GM18498 (cell line): ENCODE results near the gene KATNIP.

Experiments used
- ATAC-seq: cut with Tn5 transposase; IDR thresholded peaks from one replicate; pipeline ENCODE4 v1.9.1; 2021; ENCODE audit warnings: mild to moderate bottlenecking, moderate library complexity; ENCODE audit not compliant: unreplicated experiment

The KATNIP gene

DNA sequence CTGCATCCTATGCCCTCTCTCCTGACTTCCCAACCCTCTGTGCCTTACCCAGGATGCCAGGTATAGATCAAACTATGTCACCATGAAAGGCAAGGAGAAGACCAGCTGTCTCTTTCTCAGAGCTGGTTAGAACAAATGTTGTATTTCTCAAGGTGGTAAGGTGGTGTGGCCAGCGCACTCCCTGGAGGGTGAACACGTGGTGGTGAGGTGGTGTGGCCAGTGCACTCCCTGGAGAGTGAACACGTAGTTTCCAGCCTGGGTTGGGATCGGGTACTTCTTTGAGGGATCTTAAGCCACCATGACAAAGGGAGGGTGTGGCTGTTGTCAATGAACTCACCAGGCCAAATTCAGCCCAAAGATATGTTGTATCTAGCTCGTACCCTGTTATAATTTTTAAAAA is 26.8 kb downstream of the KATNIP start:
- no peak for ATAC-seq

DNA sequence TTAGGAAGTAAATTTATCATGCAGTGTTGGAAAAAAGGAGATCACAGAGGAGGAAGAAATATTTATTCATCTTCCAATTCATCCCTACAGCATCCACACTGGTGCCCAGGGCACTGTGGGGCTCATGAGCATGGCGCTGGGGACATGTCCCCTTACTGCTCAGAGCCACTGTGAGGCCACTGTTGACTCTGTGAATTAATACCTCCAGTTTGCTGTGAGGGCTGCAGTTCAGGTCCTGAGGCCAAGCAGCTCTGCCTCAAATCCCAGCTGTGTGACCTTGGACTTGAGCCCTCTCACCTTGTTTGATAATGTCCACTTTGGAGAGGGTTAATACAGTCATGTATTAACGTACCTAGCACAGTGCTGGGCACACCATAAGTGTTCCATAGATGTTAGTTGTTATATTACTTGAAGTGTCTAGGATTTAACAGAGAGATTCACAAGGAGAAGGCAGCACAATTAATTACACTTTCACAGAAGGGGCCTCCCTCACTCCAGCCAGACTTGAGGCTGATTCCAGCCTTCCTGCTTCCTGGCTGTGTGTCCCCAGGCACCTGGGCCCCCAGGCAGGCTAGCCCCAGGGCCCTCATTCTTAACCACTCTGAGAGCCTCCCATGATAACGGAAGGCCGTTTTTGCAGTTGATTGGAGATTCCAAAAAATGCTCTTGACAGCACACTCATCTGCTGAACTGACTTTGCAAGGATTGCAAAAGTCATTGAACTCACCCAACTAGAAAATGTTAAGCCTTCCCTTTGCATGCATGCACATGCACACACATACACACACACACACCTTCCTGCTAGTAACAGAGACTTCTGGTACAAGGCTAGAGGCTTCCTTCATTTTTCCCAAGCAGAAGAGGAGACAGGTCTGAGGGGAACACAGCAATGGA is 29.4 kb downstream of the KATNIP start:
- ATAC-seq, result no peak

DNA sequence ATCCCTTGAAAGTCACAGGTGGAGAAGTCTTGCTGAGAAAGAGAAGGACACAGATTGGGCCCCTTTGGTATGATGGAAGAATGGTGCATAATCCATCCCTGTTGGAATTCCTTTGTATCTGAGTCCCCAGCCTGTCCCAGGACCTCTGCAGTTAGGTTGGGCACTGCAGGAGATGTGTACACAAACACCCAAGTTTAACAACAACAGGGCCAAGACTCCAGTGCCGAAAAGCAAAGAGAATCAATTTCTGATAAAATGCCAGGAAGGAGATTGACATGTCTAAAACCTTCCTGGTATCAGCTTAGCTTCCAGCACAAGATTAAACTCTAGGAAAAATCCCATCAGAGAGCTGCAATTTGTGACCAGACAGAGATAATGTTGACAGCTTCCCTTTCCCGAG is 32.9 kb downstream of the KATNIP start:
- no peak for ATAC-seq

DNA sequence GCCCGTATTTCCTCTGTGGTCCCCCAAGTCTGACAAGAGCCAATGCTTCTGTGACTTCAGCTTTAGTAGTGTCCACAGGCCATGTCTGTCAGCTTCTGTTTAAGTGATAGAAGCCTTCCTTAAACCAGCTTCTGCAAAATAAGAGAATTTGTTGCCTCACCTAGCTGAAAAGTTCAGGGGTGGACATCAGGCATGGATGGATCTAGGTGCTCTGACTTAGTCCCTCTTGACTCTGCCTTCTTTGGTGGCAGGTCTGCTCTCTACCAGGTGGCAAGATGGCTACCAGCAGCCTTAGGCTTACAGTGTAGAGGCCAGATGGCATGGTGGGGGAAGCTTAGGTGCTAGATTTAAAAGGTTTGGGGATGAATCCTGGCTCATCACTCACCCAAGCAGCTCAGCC is 33.7 kb downstream of the KATNIP start:
- ATAC-seq, result no peak

DNA sequence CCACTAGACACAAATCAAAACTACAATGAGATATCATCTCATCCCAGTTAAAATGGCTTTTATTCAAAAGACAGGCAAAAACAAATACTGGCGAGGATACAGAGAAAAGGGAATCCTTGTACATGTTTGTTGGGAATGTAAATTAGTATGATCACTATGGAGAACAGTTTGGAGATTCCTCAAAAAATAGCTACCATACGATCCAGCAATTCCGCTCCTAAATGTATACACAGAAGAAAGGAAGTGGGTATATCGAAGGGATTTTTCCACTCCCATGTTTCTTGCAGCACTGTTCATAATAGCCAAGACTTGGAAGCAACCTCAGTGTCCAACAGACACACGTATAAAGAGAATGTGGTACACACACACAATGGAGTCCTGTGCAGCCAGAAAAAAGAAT is 35.3 kb downstream of the KATNIP start:
- no peak for ATAC-seq

DNA sequence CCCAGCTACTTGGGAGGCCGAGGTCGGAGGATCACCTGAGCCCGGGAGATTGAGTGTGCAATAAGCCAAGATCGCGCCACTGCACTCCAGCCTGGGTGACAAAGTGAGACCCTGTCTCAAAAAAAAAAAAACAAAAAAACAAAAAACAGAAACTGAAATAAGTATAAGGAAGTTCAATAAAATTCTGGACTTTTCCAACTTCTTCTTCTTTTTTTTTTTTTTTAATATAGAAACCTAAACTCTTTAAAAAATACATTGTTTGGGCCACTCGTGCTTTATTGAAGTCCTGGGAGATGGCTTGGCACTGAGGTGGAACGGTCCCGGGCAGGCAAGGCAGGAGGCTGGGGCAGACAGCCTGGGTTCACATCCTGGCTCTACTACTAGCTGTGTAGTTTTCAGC is 36.8 kb downstream of the KATNIP start:
- no peak for ATAC-seq

DNA sequence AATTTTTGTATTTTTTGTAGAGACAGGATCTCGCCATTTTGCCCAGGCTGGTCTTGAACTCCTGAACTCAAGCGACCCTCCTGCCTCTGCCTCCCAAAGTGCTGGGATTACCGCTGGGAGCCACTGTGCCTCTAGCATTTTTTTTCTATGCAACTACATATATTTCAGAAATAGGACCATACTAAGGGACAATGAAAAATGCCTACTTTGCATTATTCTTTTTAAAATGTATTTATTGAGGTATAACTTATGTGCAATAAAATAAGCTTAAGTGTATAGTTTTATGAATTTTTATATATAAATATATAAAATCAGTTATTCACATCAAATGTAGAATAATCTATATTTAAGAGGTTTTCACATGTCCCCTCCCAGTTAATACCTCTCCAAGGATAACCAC is 38.1 kb downstream of the KATNIP start:
- ATAC-seq, result no peak

DNA sequence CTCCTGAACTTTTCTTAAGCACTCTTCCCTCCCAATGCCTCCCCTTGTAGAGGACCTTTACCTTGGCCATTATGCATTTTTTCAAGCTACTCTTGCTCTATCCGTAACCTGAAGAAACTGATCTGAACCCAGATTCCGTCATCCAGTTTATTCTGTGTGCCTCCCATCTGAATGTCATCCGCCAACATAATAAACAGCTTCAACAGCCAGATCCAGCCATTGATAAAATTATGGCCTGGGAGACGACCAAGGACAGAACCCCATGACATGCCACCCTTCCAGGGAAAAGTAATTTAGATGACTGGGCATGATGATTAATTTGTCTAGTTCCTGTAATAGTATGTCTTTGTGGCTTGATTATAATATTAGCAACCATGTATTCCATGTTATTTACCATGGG is 41.9 kb downstream of the KATNIP start:
- ATAC-seq, result no peak

DNA sequence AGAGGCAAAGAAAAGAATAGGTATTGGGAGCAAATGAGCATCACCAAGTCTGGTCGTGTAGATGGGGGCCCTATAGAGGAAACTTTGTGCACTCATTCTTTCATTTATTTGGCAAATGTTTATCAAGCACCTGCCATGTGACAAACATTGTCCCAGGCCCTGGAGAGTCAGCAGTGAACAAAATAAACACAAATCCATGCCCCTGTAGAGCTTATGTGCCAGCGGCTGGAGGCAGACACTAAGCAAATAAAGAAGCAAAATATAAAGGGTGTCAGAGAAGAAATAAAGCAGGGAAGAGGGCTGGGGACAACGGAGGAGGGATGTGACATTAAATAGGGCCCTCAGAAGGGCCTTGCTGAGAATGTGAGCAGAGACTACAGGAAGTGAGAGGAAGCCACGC is 45.5 kb downstream of the KATNIP start:
- ATAC-seq, result no peak

DNA sequence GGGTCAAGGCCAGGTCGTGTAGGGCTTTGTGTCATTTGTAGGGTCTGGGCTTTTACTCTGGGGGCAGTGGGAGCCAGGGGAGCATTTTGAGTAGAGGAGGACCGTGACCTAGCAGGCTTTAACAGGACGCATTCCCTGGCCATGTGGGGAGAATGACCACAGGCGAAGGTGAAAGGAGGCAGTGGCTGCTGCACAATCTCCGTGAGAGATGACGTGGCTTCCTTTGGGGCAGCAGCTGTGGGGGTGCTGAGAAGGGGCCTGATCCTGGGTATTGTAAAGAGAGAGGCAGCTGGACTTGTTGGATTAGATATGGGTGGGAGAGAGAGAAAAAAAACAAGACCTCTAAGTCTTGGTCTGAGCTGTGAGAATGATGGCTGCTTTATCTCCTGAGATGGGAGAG is 46.0 kb downstream of the KATNIP start:
- ATAC-seq, result no peak

DNA sequence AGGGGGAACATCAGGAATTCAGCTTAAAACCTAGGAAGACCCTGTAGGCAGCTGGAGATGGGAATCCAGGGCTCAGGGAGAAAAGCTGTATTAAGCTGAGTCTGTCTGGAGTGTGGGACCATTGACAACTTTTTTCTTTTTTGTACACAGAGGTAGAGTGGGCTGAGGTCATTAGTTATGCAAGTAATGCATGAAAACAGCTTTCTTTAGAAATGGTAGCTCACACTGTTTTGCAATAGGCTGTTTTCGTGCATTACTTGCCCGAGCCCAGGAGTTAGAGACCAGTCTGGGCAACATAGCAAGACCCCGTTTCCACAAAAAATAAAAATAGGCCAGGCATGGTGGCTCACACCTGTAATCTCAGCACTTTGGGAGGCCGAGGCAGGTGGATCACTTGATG is 46.5 kb downstream of the KATNIP start:
- no peak for ATAC-seq

DNA sequence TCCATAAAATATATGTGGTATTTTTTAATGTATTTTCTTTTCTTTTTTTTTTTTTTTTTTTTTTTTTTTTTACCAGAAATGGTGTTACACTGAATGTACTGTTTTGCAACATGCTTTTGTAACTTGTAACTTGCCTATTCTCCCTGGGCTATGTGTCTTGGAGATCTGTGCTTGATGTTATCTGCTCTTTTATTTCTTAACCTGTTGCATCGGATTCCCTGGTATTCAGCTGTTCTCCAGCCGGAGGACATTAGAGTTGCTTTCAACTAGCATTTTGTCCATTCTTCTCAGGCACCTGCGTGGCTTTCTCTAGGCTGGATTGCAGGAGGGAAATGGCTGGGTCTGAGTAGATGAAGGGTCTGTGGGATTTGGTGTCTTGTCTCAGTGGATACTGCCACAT is 47.4 kb downstream of the KATNIP start:
- no peak for ATAC-seq

DNA sequence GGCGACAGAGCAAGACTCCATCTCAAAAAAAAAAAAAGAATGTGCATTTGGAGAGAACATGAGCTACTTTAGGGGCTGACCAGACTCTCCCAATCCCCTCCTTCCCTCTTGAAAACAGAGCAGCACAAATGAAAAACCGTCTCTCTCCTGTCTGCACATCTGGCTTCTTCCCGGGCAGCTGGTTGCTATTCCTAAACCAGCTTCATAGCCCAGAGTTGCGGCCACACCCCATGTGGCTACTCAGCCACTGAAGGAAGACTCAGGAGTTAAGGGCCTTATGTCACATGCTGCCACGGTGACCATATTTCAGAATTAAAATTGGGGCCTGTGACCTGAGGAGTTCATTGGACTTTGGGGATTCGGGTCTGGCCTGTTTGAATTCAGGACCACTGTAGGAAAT is 48.3 kb downstream of the KATNIP start:
- no peak for ATAC-seq

DNA sequence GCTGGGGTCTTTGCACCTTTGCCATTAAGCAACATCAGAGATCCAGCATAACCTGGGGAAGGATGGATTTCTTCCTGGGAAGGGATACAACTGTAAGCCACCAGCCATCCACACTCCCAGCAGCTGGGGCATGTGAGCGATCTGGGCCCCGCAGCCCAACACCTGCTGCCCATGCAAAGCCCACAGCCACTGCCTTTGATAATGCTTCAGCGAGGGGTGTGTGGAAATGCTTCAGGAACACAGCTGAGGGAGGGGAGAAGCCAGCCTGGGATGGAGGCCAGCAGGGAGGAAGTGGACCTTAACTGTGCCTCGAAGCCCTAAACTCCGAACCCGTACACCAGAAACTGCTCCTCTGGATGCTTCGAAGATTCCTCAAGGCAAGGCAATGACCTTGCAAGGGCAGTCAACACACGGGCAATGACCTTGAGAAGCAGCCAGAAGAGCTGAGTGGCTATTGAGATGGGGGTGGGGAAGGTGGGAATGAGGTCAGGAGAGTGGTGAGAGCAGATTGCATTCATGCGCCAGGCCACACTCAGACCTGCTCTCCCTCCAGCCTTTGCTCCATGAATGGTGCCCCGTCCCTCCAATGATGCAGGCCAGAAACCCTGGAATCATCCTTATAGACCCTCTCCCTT is 49.1 kb downstream of the KATNIP start:
- ATAC-seq, result no peak

DNA sequence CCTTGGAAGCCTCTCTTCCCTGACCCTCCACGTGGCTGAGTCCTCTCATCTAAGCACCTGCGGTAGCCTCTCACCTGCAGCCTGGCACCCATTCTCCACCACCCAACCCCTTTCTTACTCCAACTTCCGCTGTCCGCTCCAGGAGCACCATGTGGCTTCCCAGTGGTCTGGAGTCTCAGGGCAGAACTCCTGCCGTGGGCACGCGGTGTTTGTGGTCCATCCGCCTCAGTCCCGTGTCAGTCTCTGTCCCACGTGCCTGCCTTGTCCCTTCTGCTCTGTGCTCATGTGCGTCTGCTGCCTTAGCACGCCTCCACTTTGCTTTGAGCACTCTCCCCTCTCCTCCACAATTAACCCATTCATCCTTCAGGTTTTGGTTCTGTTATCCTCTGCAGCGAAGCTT is 49.7 kb downstream of the KATNIP start:
- no peak for ATAC-seq
